RPMI7951 (cell line): ENCODE data around the gene PCDHB9. TPM values are rescaled to one million over a fixed set of nuclear protein-coding genes. Genes with fewer than 3 reads are reported as not detected.
"Not testable (repeated sequence)": the region's sequence is repeated elsewhere in the genome, so short reads cannot be mapped to it uniquely, and the experiment has no call there.

ENCODE experiments used
- DNase-seq: peaks from one replicate; pipeline ENCODE4 v3.0.0-alpha.2; 2012; ENCODE audit warnings: low read depth
- total RNA-seq: library from RNA; depleted of rRNA; stranded (reverse); fragments of >200 nt; shearing (Covaris generic); gene quantifications from 2 replicates; pipeline ENCODE4 v1.2.3, GENCODE V29; 2014; rRNA removed

PCDHB9 gene
- 0.10 and 0.24 TPM in 2 replicates for total RNA-seq

GRCh38 chr5:141186897-141187512, at the start of gene PCDHB9:
TSS of gene PCDHB9 (plus strand) at chr5:141187161. CDS start at chr5:141187319, 158 bp downstream.
- DNase-seq: peak; percentile 37

GRCh38 chr5:141137346-141137745, 49.6 kb upstream of the PCDHB9 start:
- not testable (repeated sequence) for DNase-seq

GRCh38 chr5:141149812-141150211, 37.1 kb upstream of the PCDHB9 start, which contains the start of gene PCDHB6:
TSS of gene PCDHB6 (plus strand) at chr5:141150057. CDS start at chr5:141150258, 201 bp downstream.
- DNase-seq: peak; percentile 60

GRCh38 chr5:141150224-141150992, 36.6 kb upstream of the PCDHB9 start:
- no peak for DNase-seq

GRCh38 chr5:141150993-141151325, 36.0 kb upstream of the PCDHB9 start:
- DNase-seq: no peak

GRCh38 chr5:141151632-141152031, 35.3 kb upstream of the PCDHB9 start:
- not testable (repeated sequence) for DNase-seq

GRCh38 chr5:141152096-141152495, 34.9 kb upstream of the PCDHB9 start:
- not testable (repeated sequence) for DNase-seq

- no peak for DNase-seq
Observed at GRCh38 chr5:141155540-141156374, 31.2 kb upstream of the PCDHB9 start.

- DNase-seq: not testable (repeated sequence)
Observed at GRCh38 chr5:141157356-141157755, 29.6 kb upstream of the PCDHB9 start.

GRCh38 chr5:141157901-141158300, 29.1 kb upstream of the PCDHB9 start:
- DNase-seq: not testable (repeated sequence)

- peak; percentile 48 for DNase-seq
Observed at GRCh38 chr5:141172381-141173204, 14.4 kb upstream of the PCDHB9 start, which contains the start of gene PCDHB7. TSS of gene PCDHB7 (plus strand) at chr5:141172644. CDS start at chr5:141172836, 192 bp downstream.

- DNase-seq: not testable (repeated sequence)
Observed at GRCh38 chr5:141174291-141175104, 12.5 kb upstream of the PCDHB9 start.

GRCh38 chr5:141175933-141176332, 11.0 kb upstream of the PCDHB9 start:
- DNase-seq: no peak

GRCh38 chr5:141177577-141178191, 9.3 kb upstream of the PCDHB9 start, which contains the start of gene PCDHB8:
TSS of gene PCDHB8 (plus strand) at chr5:141177790. CDS start at chr5:141178035, 245 bp downstream.
- peak; percentile 49 for DNase-seq

- DNase-seq: not testable (repeated sequence)
Observed at GRCh38 chr5:141179371-141179770, 7.6 kb upstream of the PCDHB9 start.

GRCh38 chr5:141179876-141180275, 7.1 kb upstream of the PCDHB9 start:
- DNase-seq: not testable (repeated sequence)

- DNase-seq: no peak
Observed at GRCh38 chr5:141180313-141180712, 6.6 kb upstream of the PCDHB9 start.

GRCh38 chr5:141182248-141182647, 4.7 kb upstream of the PCDHB9 start, which contains the start of gene PCDHB16:
TSS of gene PCDHB16 (plus strand) at chr5:141182387. CDS start at chr5:141182560, 173 bp downstream.
- peak; percentile 68 for DNase-seq

- DNase-seq: not testable (repeated sequence)
Observed at GRCh38 chr5:141184117-141184855, 2.7 kb upstream of the PCDHB9 start.
